H9 (cell line): ENCODE measurements around the gene SKAP1. TPM values are rescaled to one million over a fixed set of nuclear protein-coding genes. Genes with fewer than 3 reads are reported as not detected.

Experiments used
- DNase-seq: peaks from one replicate; pipeline ENCODE4 v3.0.0-alpha.2; 2017
- H2AFZ ChIP-seq: one replicate; pipeline ENCODE4 v1.6.1; 2013; ENCODE audit warnings: mild to moderate bottlenecking, low read length, control low read depth, moderate library complexity
- H2AK5ac ChIP-seq: 2 replicates; pipeline ENCODE4 v1.6.1; 2013; ENCODE audit warnings: low read length, control low read depth, mixed read lengths; ENCODE audit not compliant: insufficient read length
- H2BK120ac ChIP-seq: one replicate; pipeline ENCODE4 v1.6.1; 2013; ENCODE audit warnings: low read depth, mild to moderate bottlenecking, low read length, control low read depth, inconsistent platforms; ENCODE audit not compliant: poor library complexity, severe bottlenecking
- H2BK12ac ChIP-seq: 2 replicates; pipeline ENCODE4 v1.6.1; 2013; ENCODE audit warnings: low read length, control low read depth, mixed read lengths, low read depth; ENCODE audit not compliant: insufficient read length
- H2BK15ac ChIP-seq: 2 replicates; pipeline ENCODE4 v1.6.1; 2013; ENCODE audit warnings: low read depth, low read length, control low read depth
- H2BK20ac ChIP-seq: one replicate; pipeline ENCODE4 v1.6.1; 2013; ENCODE audit warnings: low read depth, mild to moderate bottlenecking, low read length, control low read depth, inconsistent platforms; ENCODE audit not compliant: poor library complexity, severe bottlenecking
- H2BK5ac ChIP-seq: 2 replicates; pipeline ENCODE4 v1.6.1; 2013; ENCODE audit warnings: low read length, control low read depth, mixed read lengths; ENCODE audit not compliant: insufficient read length
- H3K14ac ChIP-seq: 2 replicates; pipeline ENCODE4 v1.6.1; 2013; ENCODE audit warnings: low read length, control low read depth; ENCODE audit not compliant: insufficient read depth
- H3K18ac ChIP-seq: 2 replicates; pipeline ENCODE4 v1.6.1; 2013; ENCODE audit warnings: low read depth, mild to moderate bottlenecking, mixed read lengths, low read length, control low read depth; ENCODE audit not compliant: insufficient read length
- H3K23ac ChIP-seq: 2 replicates; pipeline ENCODE4 v1.6.1; 2013; ENCODE audit warnings: low read length, control low read depth, mixed read lengths, low read depth; ENCODE audit not compliant: insufficient read length
- H3K23me2 ChIP-seq: 2 replicates; pipeline ENCODE4 v1.6.1; 2013; ENCODE audit warnings: low read depth, mild to moderate bottlenecking, mixed read lengths, low read length, control low read depth; ENCODE audit not compliant: insufficient read length, poor library complexity, severe bottlenecking
- H3K27ac ChIP-seq: 2 replicates; pipeline ENCODE4 v1.5.1; 2013; ENCODE audit warnings: low read length, control low read depth, mixed read lengths, low read depth; ENCODE audit not compliant: insufficient read length
- H3K27me3 ChIP-seq: 2 replicates; pipeline ENCODE4 v1.6.1; 2013; ENCODE audit warnings: low read length, control low read depth, inconsistent platforms; ENCODE audit not compliant: insufficient read depth
- H3K4ac ChIP-seq: 2 replicates; pipeline ENCODE4 v1.6.1; 2013; ENCODE audit warnings: low read depth, mild to moderate bottlenecking, control low read depth, inconsistent platforms, low read length, moderate library complexity
- H3K4me1 ChIP-seq: 2 replicates; pipeline ENCODE4 v1.6.1; 2013; ENCODE audit warnings: low read length, control low read depth, inconsistent platforms; ENCODE audit not compliant: insufficient read depth
- H3K4me2 ChIP-seq: 2 replicates; pipeline ENCODE4 v1.6.1; 2013; ENCODE audit warnings: low read length, control low read depth, mixed read lengths; ENCODE audit not compliant: insufficient read length, insufficient read depth
- H3K56ac ChIP-seq: 2 replicates; pipeline ENCODE4 v1.6.1; 2013; ENCODE audit warnings: low read depth, mild to moderate bottlenecking, mixed read lengths, low read length, control low read depth; ENCODE audit not compliant: insufficient read length
- H3K79me1 ChIP-seq: 2 replicates; pipeline ENCODE4 v1.6.1; 2013; ENCODE audit warnings: low read depth, mild to moderate bottlenecking, moderate library complexity, low read length, control low read depth, inconsistent platforms; ENCODE audit not compliant: insufficient read depth, poor library complexity, severe bottlenecking
- H3K79me2 ChIP-seq: 2 replicates; pipeline ENCODE4 v1.6.1; 2013; ENCODE audit warnings: low read length, control low read depth, inconsistent platforms; ENCODE audit not compliant: insufficient read depth
- H3K9ac ChIP-seq: 2 replicates; pipeline ENCODE4 v1.6.1; 2013; ENCODE audit warnings: low read length, control low read depth, mixed read lengths; ENCODE audit not compliant: insufficient read length; ENCODE audit errors: extremely low read depth
- H3K9me3 ChIP-seq: one replicate; pipeline ENCODE4 v1.6.1; 2013; ENCODE audit warnings: low read depth, low read length, inconsistent platforms; ENCODE audit not compliant: control insufficient read depth
- H3T11ph ChIP-seq: one replicate; pipeline ENCODE4 v1.6.1; 2013; ENCODE audit warnings: mild to moderate bottlenecking, low read length, control low read depth, inconsistent platforms
- H4K20me1 ChIP-seq: one replicate; pipeline ENCODE4 v1.6.1; 2013; ENCODE audit not compliant: control insufficient read depth, insufficient read length, insufficient read depth
- H4K5ac ChIP-seq: 2 replicates; pipeline ENCODE4 v1.6.1; 2013; ENCODE audit warnings: low read depth, mild to moderate bottlenecking, mixed read lengths, low read length, control low read depth; ENCODE audit not compliant: insufficient read length
- H4K8ac ChIP-seq: replicated peaks from 2 replicates; pipeline ENCODE4 v1.6.1; 2013; ENCODE audit warnings: low read length, control low read depth, mixed read lengths, low read depth; ENCODE audit not compliant: insufficient read length
- H4K91ac ChIP-seq: 2 replicates; pipeline ENCODE4 v1.6.1; 2013; ENCODE audit warnings: low read depth, mild to moderate bottlenecking, moderate library complexity, mixed read lengths, low read length, control low read depth; ENCODE audit not compliant: insufficient read length
- H3K27ac Mint-ChIP-seq, 3 experiments: 2 replicates in 2 of 3; 3 replicates in 1 of 3; pipeline ENCODE4 v1.8.0; 2020 to 2021; ENCODE audit warnings: mixed read lengths in 3 of 3, mild to moderate bottlenecking in 1 of 3, moderate library complexity in 1 of 3
- H3K27me3 Mint-ChIP-seq: 2 replicates; pipeline ENCODE4 v1.8.0; 2021; ENCODE audit warnings: low read depth, mild to moderate bottlenecking, moderate library complexity, mixed read lengths
- H3K36me3 Mint-ChIP-seq, 3 experiments: 2 replicates in 2 of 3; 3 replicates in 1 of 3; pipeline ENCODE4 v1.8.0; 2020 to 2021; ENCODE audit warnings: low read depth in 3 of 3, mixed read lengths in 3 of 3; ENCODE audit not compliant: insufficient read depth in 1 of 3
- H3K4me1 Mint-ChIP-seq, 2 experiments: 2 replicates each; pipeline ENCODE4 v1.8.0; 2020; ENCODE audit warnings: mixed read lengths in 2 of 2
- H3K4me3 Mint-ChIP-seq, 2 experiments: 2 replicates in 1 of 2; 3 replicates in 1 of 2; pipeline ENCODE4 v1.8.0; 2020 to 2021; ENCODE audit warnings: mild to moderate bottlenecking in 2 of 2, mixed read lengths in 2 of 2, moderate library complexity in 1 of 2
- H3K9me3 Mint-ChIP-seq, 2 experiments: 2 replicates in 1 of 2; 3 replicates in 1 of 2; pipeline ENCODE4 v1.8.0; 2020; ENCODE audit warnings: mild to moderate bottlenecking in 2 of 2, mixed read lengths in 2 of 2, moderate library complexity in 1 of 2
- CTCF ChIP-seq: fragments of 200-600 bp; sonication (generic); conservative IDR thresholded peaks from 3 replicates; pipeline ENCODE4 v1.8.0; 2021; ENCODE audit warnings: antibody characterized with exemption, mild to moderate bottlenecking
- WGBS: extraction: QIAGEN DNeasy Blood & Tissue Kit; methylation state at CpG from one replicate; pipeline ENCODE4 v1.1.7; 2013; ENCODE audit warnings: missing lambda C conversion rate, low lambda C conversion rate, mixed read lengths; ENCODE audit not compliant: insufficient read length; ENCODE audit errors: extremely low coverage; 5-methylcytosine and 5-hydroxymethylcytosine counted together
- total RNA-seq: library from RNA; stranded (reverse); gene quantifications from 2 replicates; pipeline ENCODE4 v1.2.1, GENCODE V29; 2021

The SKAP1 gene
- total RNA-seq, 1 experiment from 2014 or later: not detected

GRCh38 chr17:48472411-48473281 is 42.6 kb upstream of the SKAP1 start:
- no peak overlapping the region for H3K56ac ChIP-seq
- no peak overlapping the region for H2AK5ac ChIP-seq
- H2AFZ ChIP-seq: no peak overlapping the region
- no peak overlapping the region for H4K5ac ChIP-seq
- H4K8ac ChIP-seq: no peak overlapping the region
- no peak overlapping the region for H2BK20ac ChIP-seq
- H3K4me1 ChIP-seq: peaks cover 7% of the 10 kb centered on the region
- no peak overlapping the region for H3K14ac ChIP-seq
- peaks cover 18 to 28% of the 10 kb centered on the region in 2 experiments for H3K4me1 Mint-ChIP-seq
- H3K9me3 ChIP-seq: no peaks in the 10 kb centered on the region
- no CpG with 5 or more reads among the region's 6 CpGs for WGBS
- H3K36me3 Mint-ChIP-seq: no peaks in the 10 kb centered on the region
- no peak overlapping the region for H3K4ac ChIP-seq
- H3K23me2 ChIP-seq: no peaks in the 10 kb centered on the region
- no peak overlapping the region for H3K9ac ChIP-seq
- no peaks in the 10 kb centered on the region for H3K9me3 Mint-ChIP-seq
- H3K4me2 ChIP-seq: no peak overlapping the region
- no peak for TF ChIP-seq CTCF
- peaks cover 45% of the 10 kb centered on the region for H3K27me3 Mint-ChIP-seq
- no peak overlapping the region for H3K4me3 Mint-ChIP-seq
- no peaks in the 10 kb centered on the region for H3K79me2 ChIP-seq
- H3K23ac ChIP-seq: no peak overlapping the region
- no peaks in the 10 kb centered on the region for H3K27me3 ChIP-seq
- no peaks in the 10 kb centered on the region for H3K79me1 ChIP-seq
- H3T11ph ChIP-seq: no peak overlapping the region
- no peak overlapping the region for H3K27ac Mint-ChIP-seq
- no peak overlapping the region for H2BK15ac ChIP-seq
- no peak overlapping the region for H4K91ac ChIP-seq
- no peaks in the 10 kb centered on the region for H4K20me1 ChIP-seq
- H3K27ac ChIP-seq: no peak overlapping the region
- peak; percentile 55 for DNase-seq
- no peak overlapping the region for H3K18ac ChIP-seq
- no peak overlapping the region for H2BK120ac ChIP-seq
- no peak overlapping the region for H2BK5ac ChIP-seq
- H2BK12ac ChIP-seq: no peak overlapping the region
